Mucosa of descending colon (tissue), 3 donors: ENCODE data around the gene NECAB3. TPM values are rescaled to one million over a fixed set of nuclear protein-coding genes. Genes with fewer than 3 reads are reported as not detected.
A peak's percentile ranks its signal among the peaks of the same experiment; 100 is the strongest.

Experiments
- ATAC-seq: fragments of 200-7000 bp; cut with Tn5 transposase; one replicate; pipeline ENCODE4 v1.9.1; 2020; ENCODE audit warnings: mild to moderate bottlenecking, moderate library complexity
- DNase-seq, 3 donors: peaks; one replicate each; pipeline ENCODE4 v3.0.0-alpha.2; 2020
- H3K36me3 ChIP-seq: fragments of 200-600 bp; one replicate; pipeline ENCODE4 v1.8.0; 2021; ENCODE audit warnings: low read depth, mild to moderate bottlenecking
- H3K4me1 ChIP-seq: fragments of 200-600 bp; one replicate; pipeline ENCODE4 v1.8.0; 2021; ENCODE audit warnings: low read depth, mild to moderate bottlenecking
- H3K4me3 ChIP-seq: fragments of 200-600 bp; one replicate; pipeline ENCODE4 v1.8.0; 2021; ENCODE audit warnings: mild to moderate bottlenecking
- H3K9me3 ChIP-seq: fragments of 200-600 bp; one replicate; pipeline ENCODE4 v1.8.0; 2021; ENCODE audit warnings: mild to moderate bottlenecking
- intact Hi-C, 2 donors: fragments of 100-400 bp; cut with DNase I in 1 of 2; cut with micrococcal nuclease in 1 of 2; formaldehyde crosslinking; loops; one replicate each; pipeline versions ENCODE4 v1.11.0 to v1.11.1; 2022; cut with DNase I, micrococcal nuclease
- total RNA-seq, 3 donors: library from RNA; stranded (reverse); fragmentation: NEBNext Ultra II Directional in 2 of 3; extraction: Animal tissue kit (Norgen Biotek cat#: 25700) in 2 of 3; gene quantifications; one replicate each; pipeline versions ENCODE4 v1.2.1 to v1.2.4, GENCODE V29; 2021 to 2023
- TF ChIP-seq, protein P1 (sequence below): fragments of 200-600 bp; IDR thresholded peaks from one replicate; pipeline ENCODE4 v1.8.0; 2022; ENCODE audit warnings: antibody characterized with exemption, mild to moderate bottlenecking
- donor health status: DM: no; HTN: no; CAD: no; lungs with moderate emphysema.
- donor health status: DM: no; HTN: no; CAD: no.
- donor health status: DM: no; HTN: yes; CAD: no.

NECAB3 gene
- total RNA-seq, 3 donors from 2014 or later, result 50.7 to 55.7 (median 51.7) TPM

DNA sequence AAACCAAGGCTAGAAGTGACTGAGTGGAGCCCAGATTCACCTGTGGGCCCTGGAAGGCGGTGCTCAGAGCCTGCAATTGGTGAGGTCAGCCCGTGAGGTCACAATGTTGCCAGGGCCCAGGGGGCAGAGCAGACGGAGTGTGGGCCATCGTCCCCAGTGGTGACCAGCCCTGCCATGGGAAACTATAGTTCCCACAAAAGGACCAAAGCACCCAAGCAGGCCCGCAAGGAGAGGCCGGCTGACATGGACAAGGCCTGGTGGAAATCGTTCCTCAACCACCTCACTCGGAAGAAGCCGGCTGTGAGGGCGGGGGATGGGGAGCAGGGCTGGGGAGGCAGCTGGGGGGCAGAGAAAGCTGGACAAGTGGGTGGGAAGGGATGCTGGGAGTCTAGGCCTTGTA lies 12.1 kb downstream of the NECAB3 start, which contains the start of gene C20orf144:
Gene C20orf144, plus strand, starts transcription at position 156 of the 400 bp plus-strand sequence. Its CDS starts 19 bp downstream, at position 175.
- H3K9me3 ChIP-seq, result no peaks in the 10 kb centered on the region
- DNase-seq, result no peak
- H3K4me3 ChIP-seq, result peak within 1 kb of the TSS; percentile 40
- peaks cover 22% of the 10 kb centered on the region for H3K4me1 ChIP-seq
- H3K36me3 ChIP-seq, result no peaks in the 10 kb centered on the region
- ATAC-seq, result no peak
- intact Hi-C loops, result no loop called here
- TF ChIP-seq, protein P1, sequence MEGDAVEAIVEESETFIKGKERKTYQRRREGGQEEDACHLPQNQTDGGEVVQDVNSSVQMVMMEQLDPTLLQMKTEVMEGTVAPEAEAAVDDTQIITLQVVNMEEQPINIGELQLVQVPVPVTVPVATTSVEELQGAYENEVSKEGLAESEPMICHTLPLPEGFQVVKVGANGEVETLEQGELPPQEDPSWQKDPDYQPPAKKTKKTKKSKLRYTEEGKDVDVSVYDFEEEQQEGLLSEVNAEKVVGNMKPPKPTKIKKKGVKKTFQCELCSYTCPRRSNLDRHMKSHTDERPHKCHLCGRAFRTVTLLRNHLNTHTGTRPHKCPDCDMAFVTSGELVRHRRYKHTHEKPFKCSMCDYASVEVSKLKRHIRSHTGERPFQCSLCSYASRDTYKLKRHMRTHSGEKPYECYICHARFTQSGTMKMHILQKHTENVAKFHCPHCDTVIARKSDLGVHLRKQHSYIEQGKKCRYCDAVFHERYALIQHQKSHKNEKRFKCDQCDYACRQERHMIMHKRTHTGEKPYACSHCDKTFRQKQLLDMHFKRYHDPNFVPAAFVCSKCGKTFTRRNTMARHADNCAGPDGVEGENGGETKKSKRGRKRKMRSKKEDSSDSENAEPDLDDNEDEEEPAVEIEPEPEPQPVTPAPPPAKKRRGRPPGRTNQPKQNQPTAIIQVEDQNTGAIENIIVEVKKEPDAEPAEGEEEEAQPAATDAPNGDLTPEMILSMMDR, result no peak

DNA sequence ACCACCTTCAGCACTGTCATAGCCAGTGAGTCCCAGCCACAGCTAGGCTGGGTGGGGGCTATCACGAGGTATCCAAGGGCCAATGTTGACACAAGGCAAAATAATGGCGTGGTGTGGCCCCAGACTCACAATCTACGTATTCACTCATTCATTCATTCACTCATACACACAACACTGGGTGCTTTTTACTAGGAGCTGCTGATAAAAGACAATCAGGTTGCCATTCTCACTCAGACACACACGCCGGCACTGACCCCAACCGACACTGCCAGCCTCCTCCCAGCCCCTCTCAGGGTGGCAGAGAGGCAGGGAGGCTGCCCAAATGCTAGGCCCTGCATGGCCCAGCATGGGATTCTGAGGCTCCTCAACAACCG lies 13.6 kb downstream of the NECAB3 start:
- intact Hi-C loops, result no loop called here
- no peak overlapping the region for H3K4me3 ChIP-seq

DNA sequence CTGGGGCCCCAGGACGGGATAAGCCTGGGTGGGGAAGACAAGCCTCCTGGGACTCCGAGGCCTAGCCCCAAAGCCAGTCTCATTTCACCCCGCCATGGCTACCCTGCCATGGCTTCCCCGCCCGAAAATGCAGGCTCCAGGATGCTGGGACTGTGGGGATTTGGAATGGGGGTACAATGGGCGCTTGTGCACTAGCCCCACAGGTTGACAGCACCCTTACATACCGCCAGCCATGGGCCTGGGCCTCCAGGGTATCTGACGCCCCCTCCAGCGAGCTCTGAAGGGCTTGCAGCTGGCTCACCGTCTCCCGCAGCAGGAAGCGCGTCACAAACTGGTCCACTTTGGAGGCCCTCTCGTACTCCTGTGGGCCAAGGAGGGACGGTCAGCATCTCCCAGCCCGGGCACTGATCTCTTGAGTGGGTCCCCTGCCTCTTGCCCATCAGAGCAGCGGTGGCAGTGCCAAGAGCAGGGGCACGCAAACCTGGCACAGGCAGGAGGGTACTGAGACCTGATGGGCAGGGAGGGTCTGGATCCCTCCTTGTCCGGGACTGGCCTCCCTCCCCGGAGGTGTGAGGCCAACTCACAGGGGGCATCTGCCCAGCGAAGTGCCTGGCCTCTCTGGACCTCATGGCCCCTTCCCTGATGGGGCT lies 14.1 kb downstream of the NECAB3 start:
- intact Hi-C loops, result no loop called here
- no peaks in the 10 kb centered on the region for H3K36me3 ChIP-seq
- ATAC-seq (no peak), DNase-seq (no peak)
- H3K9me3 ChIP-seq, result no peaks in the 10 kb centered on the region
- H3K4me3 ChIP-seq, result no peak overlapping the region
- H3K4me1 ChIP-seq, result peaks cover 13% of the 10 kb centered on the region
- TF ChIP-seq, protein P1, result no peak

More for the DNA sequence above, 13.6 kb downstream of the NECAB3 start:
- no peak for DNase-seq
- TF ChIP-seq, protein P1, result no peak
- ATAC-seq, result no peak
- no peaks in the 10 kb centered on the region for H3K36me3 ChIP-seq
- H3K9me3 ChIP-seq, result no peaks in the 10 kb centered on the region
- H3K4me1 ChIP-seq, result peaks cover 12% of the 10 kb centered on the region

DNA sequence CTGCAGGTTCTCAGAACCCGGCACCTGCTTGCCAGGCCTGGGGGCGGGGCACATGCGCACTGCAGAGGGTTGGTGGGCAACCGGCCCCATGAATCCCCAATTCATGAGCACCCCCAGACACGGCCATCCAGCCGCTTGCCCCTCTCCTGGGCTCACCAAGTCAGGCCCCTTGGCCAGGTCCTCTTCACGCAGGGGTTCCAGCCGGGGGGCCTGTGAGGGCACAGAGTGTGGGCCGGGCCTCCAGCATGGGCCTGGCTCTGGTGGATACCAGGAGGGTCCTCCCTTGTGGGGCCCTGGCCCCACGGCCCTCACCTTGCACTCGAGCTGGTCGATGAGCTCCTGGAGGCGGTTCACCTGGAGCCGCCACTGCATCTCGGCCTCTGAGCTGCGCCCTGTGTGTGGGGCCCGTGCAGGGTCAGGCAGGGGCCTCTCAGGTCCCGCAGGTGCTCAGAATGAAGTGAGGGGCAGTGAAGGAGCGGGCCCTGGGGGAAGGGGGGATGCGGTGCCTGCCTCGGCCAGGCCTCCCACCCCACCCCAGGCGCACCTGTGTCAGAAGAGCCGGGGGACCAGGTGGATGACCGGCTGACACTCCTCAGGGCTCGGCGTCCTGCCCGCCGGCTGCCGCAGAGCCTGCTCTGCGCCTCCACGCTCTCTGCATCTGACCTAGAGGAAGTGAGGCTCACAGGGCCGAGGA lies 14.7 kb downstream of the NECAB3 start:
- intact Hi-C loops, result loop anchor here (10.0 kb wide), 1 partner anchor 195 kb away; no protein-coding TSS in a partner anchor
- TF ChIP-seq, protein P1, result no peak
- ATAC-seq, result no peak
- Histone ChIP-seq H3K36me3 (no peaks in the 10 kb centered on the region), H3K4me1 (peaks cover 19% of the 10 kb centered on the region), H3K4me3 (no peak overlapping the region), H3K9me3 (no peaks in the 10 kb centered on the region)
- no peak for DNase-seq

DNA sequence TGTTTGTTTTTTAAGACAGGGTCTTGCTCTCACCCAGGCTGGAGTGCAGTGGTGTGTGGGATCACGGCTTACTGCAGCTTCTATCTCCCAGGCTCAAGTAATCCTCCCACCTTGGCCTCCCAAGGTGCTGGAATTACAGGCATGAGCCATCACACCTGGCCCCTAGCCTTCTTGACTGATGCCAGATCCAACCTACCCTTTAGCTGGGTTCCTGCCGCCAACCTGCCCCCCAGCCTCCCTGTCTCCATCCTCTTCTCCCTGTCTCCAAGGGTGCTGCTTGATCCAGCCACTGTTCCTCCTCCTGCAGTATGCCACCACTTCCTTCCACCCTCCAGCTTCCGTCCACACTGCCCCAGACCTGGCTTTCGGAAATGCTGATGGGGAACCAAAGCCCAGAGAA lies 15.3 kb downstream of the NECAB3 start:
- intact Hi-C loops, result loop anchor here (10.0 kb wide), 1 partner anchor 194 kb away; no protein-coding TSS in a partner anchor
- no peak for DNase-seq
- ATAC-seq, result no peak
- TF ChIP-seq, protein P1, result no peak
- H3K9me3 ChIP-seq, result no peaks in the 10 kb centered on the region
- H3K4me1 ChIP-seq, result peaks cover 21% of the 10 kb centered on the region
- no peaks in the 10 kb centered on the region for H3K36me3 ChIP-seq
- no peak overlapping the region for H3K4me3 ChIP-seq
